CD14-positive monocyte (primary cell): ENCODE results near the gene CPB1. TPM values are rescaled to one million over a fixed set of nuclear protein-coding genes. Genes with fewer than 3 reads are reported as not detected.

Source experiments
- DNase-seq, 3 donors: peaks; one replicate each; pipeline ENCODE4 v3.0.0-alpha.2; 2011 to 2022
- H2AFZ ChIP-seq: 2 replicates; pipeline ENCODE4 v1.6.0; 2012; ENCODE audit warnings: mild to moderate bottlenecking, low read depth, low read length, inconsistent platforms; ENCODE audit not compliant: insufficient read depth, poor library complexity, severe bottlenecking
- H3K27ac ChIP-seq, 2 donors: 1 replicate in 1 of 2; 2 replicates in 1 of 2; pipeline ENCODE4 v1.5.1; 2012 to 2013; ENCODE audit warnings: low read length in 2 of 2, control low read depth in 1 of 2, inconsistent platforms in 1 of 2, low read depth in 1 of 2, mild to moderate bottlenecking in 1 of 2
- H3K27me3 ChIP-seq, 2 donors: one replicate each; pipeline versions ENCODE4 v1.6.0 to v1.6.1; 2011 to 2013; ENCODE audit warnings: low read length in 2 of 2; ENCODE audit not compliant: control insufficient read depth in 2 of 2, insufficient read depth in 2 of 2
- H3K36me3 ChIP-seq, 2 donors: replicated peaks in 1 of 2; 1 replicate in 1 of 2; 2 replicates in 1 of 2; pipeline versions ENCODE4 v1.5.1 to v1.6.1; 2012 to 2013; ENCODE audit warnings: low read length in 2 of 2, control low read depth in 1 of 2, inconsistent platforms in 1 of 2, mild to moderate bottlenecking in 1 of 2; ENCODE audit not compliant: insufficient read depth in 2 of 2, control insufficient read depth in 1 of 2
- H3K4me1 ChIP-seq, 2 donors: 1 replicate in 1 of 2; 2 replicates in 1 of 2; pipeline versions ENCODE4 v1.5.1 to v1.6.1; 2012 to 2013; ENCODE audit warnings: low read length in 2 of 2, control low read depth in 1 of 2, inconsistent platforms in 1 of 2, mild to moderate bottlenecking in 1 of 2, moderate library complexity in 1 of 2; ENCODE audit not compliant: insufficient read depth in 2 of 2, control insufficient read depth in 1 of 2
- H3K4me2 ChIP-seq: replicated peaks from 2 replicates; pipeline ENCODE3; 2012; ENCODE audit warnings: low read length, moderate library complexity, mild to moderate bottlenecking; ENCODE audit not compliant: poor library complexity, severe bottlenecking; ENCODE audit errors: extremely low read depth
- H3K4me3 ChIP-seq, 3 experiments: fragments of 200-600 bp in 1 of 3; sonication (generic) in 1 of 3; replicated peaks in 1 of 3; 1 replicate in 2 of 3; 2 replicates in 1 of 3; pipeline ENCODE4 v1.5.1; 2011 to 2013; ENCODE audit warnings: low read length in 3 of 3, mild to moderate bottlenecking in 3 of 3, control low read depth in 2 of 3, low read depth in 2 of 3, inconsistent platforms in 1 of 3, moderate library complexity in 1 of 3
- H3K79me2 ChIP-seq: 2 replicates; pipeline ENCODE4 v1.6.0; 2012; ENCODE audit warnings: mild to moderate bottlenecking, control low read depth, inconsistent platforms, low read length, moderate library complexity; ENCODE audit not compliant: insufficient read depth
- H3K9ac ChIP-seq: 2 replicates; pipeline ENCODE4 v1.6.0; 2017; ENCODE audit warnings: low read length, mild to moderate bottlenecking; ENCODE audit not compliant: insufficient read depth, poor library complexity, severe bottlenecking
- H3K9me3 ChIP-seq, 2 donors: replicated peaks in 1 of 2; 1 replicate in 1 of 2; 2 replicates in 1 of 2; pipeline versions ENCODE4 v1.5.1 to v1.6.1; 2012 to 2013; ENCODE audit warnings: low read length in 2 of 2, control low read depth in 1 of 2; ENCODE audit not compliant: control insufficient read depth in 1 of 2, insufficient read depth in 1 of 2
- H4K20me1 ChIP-seq: 2 replicates; pipeline ENCODE4 v1.6.0; 2012; ENCODE audit warnings: mild to moderate bottlenecking, low read length, control low read depth, moderate library complexity; ENCODE audit not compliant: insufficient read depth
- H3K27ac Mint-ChIP-seq, 7 donors: one replicate each; pipeline ENCODE4 v1.8.0; 2020; ENCODE audit warnings: mild to moderate bottlenecking in 7 of 7, mixed read lengths in 7 of 7, moderate library complexity in 6 of 7, inconsistent platforms in 2 of 7
- H3K27me3 Mint-ChIP-seq, 3 donors: one replicate each; pipeline ENCODE4 v1.8.0; 2021 to 2022; ENCODE audit warnings: low read depth in 3 of 3, mild to moderate bottlenecking in 3 of 3, mixed read lengths in 3 of 3, moderate library complexity in 3 of 3, inconsistent platforms in 1 of 3
- H3K36me3 Mint-ChIP-seq, 2 donors: one replicate each; pipeline ENCODE4 v1.8.0; 2020; ENCODE audit warnings: mixed read lengths in 2 of 2, inconsistent platforms in 1 of 2, mild to moderate bottlenecking in 1 of 2
- H3K4me1 Mint-ChIP-seq: one replicate; pipeline ENCODE4 v1.8.0; 2020; ENCODE audit warnings: mild to moderate bottlenecking, mixed read lengths
- H3K4me3 Mint-ChIP-seq, 2 donors: one replicate each; pipeline ENCODE4 v1.8.0; 2020; ENCODE audit warnings: mild to moderate bottlenecking in 2 of 2, mixed read lengths in 2 of 2, moderate library complexity in 1 of 2
- H3K9me3 Mint-ChIP-seq, 7 donors: one replicate each; pipeline ENCODE4 v1.8.0; 2020 to 2022; ENCODE audit warnings: mixed read lengths in 7 of 7, mild to moderate bottlenecking in 6 of 7, moderate library complexity in 6 of 7, inconsistent platforms in 2 of 7
- CTCF ChIP-seq: fragments of 200-600 bp; IDR thresholded peaks from one replicate; pipeline ENCODE4 v1.8.0; 2022; ENCODE audit warnings: antibody characterized with exemption, mild to moderate bottlenecking
- WGBS: methylation state at CpG from one replicate; pipeline ENCODE4 v1.1.5; 2013; ENCODE audit warnings: missing lambda C conversion rate; ENCODE audit not compliant: insufficient coverage; 5-methylcytosine and 5-hydroxymethylcytosine counted together
- intact Hi-C, 2 donors: fragments of 100-400 bp; cut with micrococcal nuclease; formaldehyde crosslinking; loops; one replicate each; pipeline versions ENCODE4 v1.15.0 to v1.15.1; 2023
- polyA plus RNA-seq, 3 donors: library from polyadenylated mRNA; depleted of rRNA in 1 of 3; unstranded in 2 of 3; stranded (reverse) in 1 of 3; fragments of 300-500 nt in 2 of 3; fragments of >200 nt in 1 of 3; fragmentation: Illumina TruSeq in 2 of 3; gene quantifications; 1 replicate in 2 of 3; 2 replicates in 1 of 3; pipeline ENCODE4 v1.2.3, GENCODE V29; 2012 to 2021

The CPB1 gene
- polyA plus RNA-seq, 3 donors = not detected

GRCh38 chr3:148856384-148856783 lies 28.8 kb downstream of the CPB1 start:
- TF ChIP-seq CTCF = no peak
- no peaks in the 10 kb centered on the region for H3K36me3 ChIP-seq
- H3K4me2 ChIP-seq = no peak overlapping the region
- no peaks in the 10 kb centered on the region for H3K27me3 ChIP-seq
- no peaks in the 10 kb centered on the region for H3K27me3 Mint-ChIP-seq
- H3K9me3 ChIP-seq = no peaks in the 10 kb centered on the region
- no peaks in the 10 kb centered on the region for H3K4me1 Mint-ChIP-seq
- no peak overlapping the region for H2AFZ ChIP-seq
- H3K4me1 ChIP-seq = no peaks in the 10 kb centered on the region
- H3K27ac ChIP-seq = no peak overlapping the region
- intact Hi-C loops = no loop called here
- no peaks in the 10 kb centered on the region for H4K20me1 ChIP-seq
- no peaks in the 10 kb centered on the region for H3K9me3 Mint-ChIP-seq
- H3K27ac Mint-ChIP-seq = no peak overlapping the region
- H3K36me3 Mint-ChIP-seq = no peaks in the 10 kb centered on the region
- WGBS = no CpG with 5 or more reads among the region's 3 CpGs
- H3K79me2 ChIP-seq = no peaks in the 10 kb centered on the region
- H3K4me3 ChIP-seq = no peak overlapping the region
- DNase-seq = no peak
- no peak overlapping the region for H3K4me3 Mint-ChIP-seq
- H3K9ac ChIP-seq = no peak overlapping the region

DNA sequence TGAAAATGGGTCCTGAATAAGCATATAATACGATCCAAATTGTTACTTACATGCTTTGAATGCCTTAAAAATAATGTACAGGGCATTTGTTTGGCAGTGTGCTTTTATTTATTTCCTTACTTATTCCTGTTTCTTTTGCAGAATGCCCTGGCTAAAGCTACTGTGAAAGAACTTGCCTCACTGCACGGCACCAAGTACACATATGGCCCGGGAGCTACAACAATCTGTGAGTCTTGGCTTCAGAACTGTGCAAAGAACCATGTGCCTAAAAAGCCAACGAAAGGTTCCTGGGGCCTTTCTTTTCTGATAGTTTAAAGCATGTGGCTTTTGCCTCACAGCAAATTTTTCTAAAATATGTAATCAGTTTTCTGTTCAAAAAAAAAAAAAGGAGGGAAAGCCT lies 29.7 kb downstream of the CPB1 start:
- no peaks in the 10 kb centered on the region for H3K36me3 Mint-ChIP-seq
- Histone ChIP-seq H3K4me3 (no peak overlapping the region), H3K27ac (no peak overlapping the region), H3K9me3 (no peaks in the 10 kb centered on the region), H3K9ac (no peak overlapping the region), H4K20me1 (no peaks in the 10 kb centered on the region), H2AFZ (no peak overlapping the region), H3K27me3 (no peaks in the 10 kb centered on the region), H3K4me1 (no peaks in the 10 kb centered on the region), H3K36me3 (no peaks in the 10 kb centered on the region), H3K4me2 (no peak overlapping the region), H3K79me2 (no peaks in the 10 kb centered on the region)
- TF ChIP-seq CTCF = no peak
- no peaks in the 10 kb centered on the region for H3K27me3 Mint-ChIP-seq
- DNase-seq = no peak
- intact Hi-C loops = no loop called here
- no peaks in the 10 kb centered on the region for H3K4me1 Mint-ChIP-seq
- H3K4me3 Mint-ChIP-seq = no peak overlapping the region
- H3K27ac Mint-ChIP-seq = no peak overlapping the region
- H3K9me3 Mint-ChIP-seq = no peaks in the 10 kb centered on the region
- WGBS = 100% methylated on average over 2 of the region's 4 CpGs
